Left cardiac atrium (tissue), 4 donors: ENCODE data around the gene ZAP70. TPM values are rescaled to one million over a fixed set of nuclear protein-coding genes. Genes with fewer than 3 reads are reported as not detected.

Experiments
- ATAC-seq, 2 donors: fragments of 200-7000 bp; cut with Tn5 transposase; one replicate each; pipeline ENCODE4 v1.9.1; 2020; ENCODE audit warnings: mild to moderate bottlenecking in 2 of 2, moderate library complexity in 2 of 2
- DNase-seq: peaks from one replicate; pipeline ENCODE4 v3.0.0-alpha.2; 2020
- intact Hi-C, 2 donors: fragments of 100-400 bp; cut with DNase I; formaldehyde crosslinking; loops; one replicate each; pipeline versions ENCODE4 v1.14.1 to v1.15.1; 2022 to 2023
- total RNA-seq, 2 donors: library from RNA; stranded (reverse); fragmentation: NEBNext Ultra II Directional; extraction: Animal tissue kit (Norgen Biotek cat#: 25700); gene quantifications; one replicate each; pipeline ENCODE4 v1.2.1, GENCODE V29; 2021
- donor health status: DM: no; HTN: yes; CAD: no.
- donor health status: DM: no; HTN: yes; CAD: no; lungs with severe emphysema.
- donor health status: DM: yes; HTN: yes; CAD: no.
- donor health status: Dilated cardiomyopathy.

The ZAP70 gene
- total RNA-seq, 2 donors from 2014 or later = 1.6 to 2.6 TPM

- DNase-seq (peak; percentile 12), ATAC-seq (no peak)
- intact Hi-C loops = loop anchor here in 1 of 2 donors (10.0 kb wide), 1 partner anchor 670 kb away; no protein-coding TSS in a partner anchor
Measured at GRCh38 chr2:97714084-97714949, 941 bp downstream of the ZAP70 start.

- intact Hi-C loops = loop anchor here in 1 of 2 donors (10.0 kb wide), 1 partner anchor 670 kb away; no protein-coding TSS in a partner anchor
- DNase-seq (peak; percentile 13), ATAC-seq (no peak)
Measured at GRCh38 chr2:97714950-97715652, 1.7 kb downstream of the ZAP70 start.

- ATAC-seq = no peak
- DNase-seq = peak; percentile 6
- intact Hi-C loops = loop anchor here in 1 of 2 donors (10.0 kb wide), 1 partner anchor 669 kb away; no protein-coding TSS in a partner anchor
Measured at GRCh38 chr2:97715951-97716694, 2.7 kb downstream of the ZAP70 start.

GRCh38 chr2:97716695-97717612 lies 3.6 kb downstream of the ZAP70 start:
- ATAC-seq (no peak), DNase-seq (peak; percentile 13)
- intact Hi-C loops = loop anchor here in 1 of 2 donors (10.0 kb wide), 1 partner anchor 668 kb away; no protein-coding TSS in a partner anchor

- ATAC-seq (no peak), DNase-seq (peak; percentile 6)
- intact Hi-C loops = loop anchor here in 1 of 2 donors (10.0 kb wide), 1 partner anchor 667 kb away; no protein-coding TSS in a partner anchor
Measured at GRCh38 chr2:97717613-97717995, 4.2 kb downstream of the ZAP70 start.

GRCh38 chr2:97718051-97718882 lies 4.9 kb downstream of the ZAP70 start:
- intact Hi-C loops = loop anchor here in 1 of 2 donors (10.0 kb wide), 1 partner anchor 667 kb away; no protein-coding TSS in a partner anchor
- DNase-seq = peak; percentile 22
- ATAC-seq = peak; percentile 15 to 57

- DNase-seq = peak; percentile 0
- intact Hi-C loops = loop anchor here in 1 of 2 donors (10.0 kb wide), 1 partner anchor 666 kb away; no protein-coding TSS in a partner anchor
- no peak for ATAC-seq
Measured at GRCh38 chr2:97718942-97719341, 5.6 kb downstream of the ZAP70 start.

- ATAC-seq = no peak
- intact Hi-C loops = loop anchor here in 1 of 2 donors (10.0 kb wide), 1 partner anchor 665 kb away; no protein-coding TSS in a partner anchor
- DNase-seq = no peak
Measured at GRCh38 chr2:97719362-97720155, 6.2 kb downstream of the ZAP70 start.

- DNase-seq = no peak
- no peak for ATAC-seq
- intact Hi-C loops = no loop called here
Measured at GRCh38 chr2:97720746-97721145, 7.4 kb downstream of the ZAP70 start.

- ATAC-seq (no peak), DNase-seq (peak; percentile 2)
- intact Hi-C loops = no loop called here
Measured at GRCh38 chr2:97722227-97722626, 8.9 kb downstream of the ZAP70 start.

GRCh38 chr2:97723156-97724072 lies 10.0 kb downstream of the ZAP70 start:
- peak; percentile 16 for DNase-seq
- no peak for ATAC-seq
- intact Hi-C loops = no loop called here

- ATAC-seq = no peak
- DNase-seq = no peak
- intact Hi-C loops = no loop called here
Measured at GRCh38 chr2:97724073-97724410, 10.7 kb downstream of the ZAP70 start.

- intact Hi-C loops = no loop called here
- DNase-seq = peak; percentile 12
- ATAC-seq = no peak
Measured at GRCh38 chr2:97724501-97724900, 11.1 kb downstream of the ZAP70 start.

- ATAC-seq = no peak
Measured at GRCh38 chr2:97724946-97725688, 11.7 kb downstream of the ZAP70 start.

More at GRCh38 chr2:97724946-97725688, 11.7 kb downstream of the ZAP70 start:
- intact Hi-C loops = no loop called here
- peak; percentile 13 for DNase-seq
